SK-N-DZ (cell line): ENCODE results near the gene AP2A2.

ENCODE experiments used
- DNase-seq: peaks from one replicate; pipeline ENCODE4 v3.0.0-alpha.2; 2015; ENCODE audit warnings: low spot score

Gene AP2A2

GRCh38 chr11:995752-996420, 70.2 kb downstream of the AP2A2 start:
- peak; percentile 97 for DNase-seq

GRCh38 chr11:996681-997080, 71.0 kb downstream of the AP2A2 start:
- no peak for DNase-seq

GRCh38 chr11:997907-998306, 72.2 kb downstream of the AP2A2 start:
- no peak for DNase-seq

- DNase-seq = no peak
These were observed 73.3 kb downstream of the AP2A2 start for GRCh38 chr11:999009-999408.

- no peak for DNase-seq
These were observed 74.9 kb downstream of the AP2A2 start for GRCh38 chr11:1000357-1001278.

GRCh38 chr11:1001617-1002405, 76.1 kb downstream of the AP2A2 start:
- DNase-seq = no peak

GRCh38 chr11:1002406-1002984, 76.8 kb downstream of the AP2A2 start:
- DNase-seq = no peak

GRCh38 chr11:1003159-1003558, 77.5 kb downstream of the AP2A2 start:
- no peak for DNase-seq

- DNase-seq = no peak
These were observed 80.3 kb downstream of the AP2A2 start for GRCh38 chr11:1005928-1006327.

GRCh38 chr11:1006762-1007161, 81.1 kb downstream of the AP2A2 start:
- DNase-seq = no peak

- DNase-seq = no peak
These were observed 81.6 kb downstream of the AP2A2 start for GRCh38 chr11:1007279-1007678.

- DNase-seq = no peak
These were observed 82.5 kb downstream of the AP2A2 start for GRCh38 chr11:1008001-1008802.

- no peak for DNase-seq
These were observed 83.1 kb downstream of the AP2A2 start for GRCh38 chr11:1008803-1009145.

- DNase-seq = no peak
These were observed 83.7 kb downstream of the AP2A2 start for GRCh38 chr11:1009371-1009770.

- no peak for DNase-seq
These were observed 84.3 kb downstream of the AP2A2 start for GRCh38 chr11:1009991-1010390.

GRCh38 chr11:1010551-1011319, 85.1 kb downstream of the AP2A2 start:
- DNase-seq = no peak

GRCh38 chr11:1011320-1011698, 85.6 kb downstream of the AP2A2 start:
- DNase-seq = no peak

- no peak for DNase-seq
These were observed 86.6 kb downstream of the AP2A2 start for GRCh38 chr11:1012291-1012690.

- DNase-seq = peak; percentile 56
These were observed 87.3 kb downstream of the AP2A2 start for GRCh38 chr11:1012740-1013630.
